Vagina (tissue), 2 donors: ENCODE results near the gene S100A7A. TPM values are rescaled to one million over a fixed set of nuclear protein-coding genes. Genes with fewer than 3 reads are reported as not detected.

Experiments used
- DNase-seq, 2 donors: peaks; one replicate each; pipeline ENCODE4 v3.0.0-alpha.2; 2017; ENCODE audit errors: extremely low spot score in 2 of 2
- H3K27ac ChIP-seq: fragments of 200-600 bp; sonication (generic); one replicate; pipeline ENCODE4 v1.5.1; 2019
- H3K27me3 ChIP-seq: fragments of 200-600 bp; sonication (generic); one replicate; pipeline ENCODE4 v1.5.1; 2019
- H3K36me3 ChIP-seq, 2 donors: fragments of 200-600 bp; sonication (generic); one replicate each; pipeline ENCODE4 v1.5.1; 2017 to 2019
- H3K4me1 ChIP-seq: fragments of 200-600 bp; sonication (generic); one replicate; pipeline ENCODE4 v1.5.1; 2019
- H3K4me3 ChIP-seq, 2 donors: fragments of 200-600 bp; sonication (generic); 1 replicate in 1 of 2; 2 replicates in 1 of 2; pipeline ENCODE4 v1.5.1; 2016 to 2019
- H3K9me3 ChIP-seq: fragments of 200-600 bp; sonication (generic); one replicate; pipeline ENCODE4 v1.5.1; 2019
- POLR2A ChIP-seq, 2 donors: fragments of 450-650 bp; IDR thresholded peaks; one replicate each; pipeline ENCODE4 v1.6.1; 2017; ENCODE audit warnings: antibody characterized with exemption in 2 of 2, mild to moderate bottlenecking in 2 of 2, moderate library complexity in 2 of 2
- POLR2AphosphoS5 ChIP-seq, 2 donors: sonication (generic); formaldehyde crosslinking; IDR thresholded peaks; one replicate each; pipeline ENCODE4 v1.9.0; 2017; ENCODE audit warnings: antibody characterized with exemption in 2 of 2, mild to moderate bottlenecking in 2 of 2, low read depth in 1 of 2; ENCODE audit not compliant: insufficient read depth in 1 of 2
- intact Hi-C: fragments of 100-400 bp; cut with DNase I; formaldehyde crosslinking; loops from one replicate; pipeline ENCODE4 v1.15.1; 2023
- total RNA-seq: library from RNA; depleted of rRNA; stranded (reverse); fragments of >200 nt; gene quantifications from one replicate; pipeline ENCODE4 v1.2.3, GENCODE V29; 2016
- TF ChIP-seq, protein P1 (sequence below), 3 experiments: fragments of 450-650 bp in 2 of 3; fragments of 200-600 bp in 1 of 3; sonication (generic) in 1 of 3; IDR thresholded peaks; one replicate each; pipeline ENCODE4 v1.5.1; 2017 to 2019; ENCODE audit warnings: antibody characterized with exemption in 3 of 3, mild to moderate bottlenecking in 2 of 3, moderate library complexity in 2 of 3

S100A7A gene
- total RNA-seq, 1 donor from 2014 or later: not detected

DNA sequence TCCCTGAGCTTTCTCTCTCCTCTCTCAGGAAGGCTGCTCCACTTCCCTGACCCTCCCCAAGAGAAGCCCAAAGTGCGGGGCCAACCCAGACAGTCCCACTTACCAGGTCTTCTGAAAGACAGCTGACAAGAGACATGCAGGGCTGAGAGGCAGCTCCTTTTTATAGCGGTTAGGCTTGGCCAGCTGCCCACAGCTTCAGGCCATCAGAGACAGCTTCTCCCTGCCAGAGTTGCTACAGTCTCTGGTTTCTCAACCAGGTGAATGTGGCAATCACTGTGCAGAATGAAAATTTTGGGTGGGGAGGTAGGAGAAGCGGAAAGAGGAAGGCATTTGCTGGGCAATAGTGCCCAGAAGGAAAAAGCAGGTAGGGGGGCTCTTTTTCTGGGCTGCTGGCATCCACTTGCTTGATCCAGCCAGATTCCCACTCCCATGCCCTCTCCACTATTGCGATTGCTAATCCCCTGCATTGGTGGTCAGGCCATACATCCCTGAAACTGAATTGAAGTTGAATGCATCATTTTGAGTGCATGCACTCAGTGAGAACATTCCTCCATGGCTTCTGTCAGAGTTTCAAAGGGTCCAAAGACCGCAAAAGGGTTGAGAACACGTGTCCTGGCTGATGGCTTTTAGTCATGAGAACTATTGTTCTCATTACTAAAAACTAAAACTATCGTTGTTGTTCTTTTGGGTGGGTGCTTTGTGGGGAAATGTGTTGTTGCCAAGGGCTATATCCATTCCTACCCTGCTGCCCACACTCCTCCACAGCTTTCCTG lies 25.2 kb upstream of the S100A7A start, which contains the start of gene S100A8:
S100A8 (minus strand) TSS at position 136 of the 773 bp plus-strand sequence. CDS start 538 bp downstream, outside the sequence.
- Histone ChIP-seq H3K4me3 (peak within 1 kb of the TSS in 1 of 2 donors; percentile 23), H3K9me3 (no peaks in the 10 kb centered on the region), H3K4me1 (no peaks in the 10 kb centered on the region), H3K36me3 (no peaks in the 10 kb centered on the region), H3K27ac (peak within 1 kb of the TSS; percentile 37), H3K27me3 (no peaks in the 10 kb centered on the region)
- TF ChIP-seq, protein P1, sequence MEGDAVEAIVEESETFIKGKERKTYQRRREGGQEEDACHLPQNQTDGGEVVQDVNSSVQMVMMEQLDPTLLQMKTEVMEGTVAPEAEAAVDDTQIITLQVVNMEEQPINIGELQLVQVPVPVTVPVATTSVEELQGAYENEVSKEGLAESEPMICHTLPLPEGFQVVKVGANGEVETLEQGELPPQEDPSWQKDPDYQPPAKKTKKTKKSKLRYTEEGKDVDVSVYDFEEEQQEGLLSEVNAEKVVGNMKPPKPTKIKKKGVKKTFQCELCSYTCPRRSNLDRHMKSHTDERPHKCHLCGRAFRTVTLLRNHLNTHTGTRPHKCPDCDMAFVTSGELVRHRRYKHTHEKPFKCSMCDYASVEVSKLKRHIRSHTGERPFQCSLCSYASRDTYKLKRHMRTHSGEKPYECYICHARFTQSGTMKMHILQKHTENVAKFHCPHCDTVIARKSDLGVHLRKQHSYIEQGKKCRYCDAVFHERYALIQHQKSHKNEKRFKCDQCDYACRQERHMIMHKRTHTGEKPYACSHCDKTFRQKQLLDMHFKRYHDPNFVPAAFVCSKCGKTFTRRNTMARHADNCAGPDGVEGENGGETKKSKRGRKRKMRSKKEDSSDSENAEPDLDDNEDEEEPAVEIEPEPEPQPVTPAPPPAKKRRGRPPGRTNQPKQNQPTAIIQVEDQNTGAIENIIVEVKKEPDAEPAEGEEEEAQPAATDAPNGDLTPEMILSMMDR (IDR thresholded peaks at IDR 0.05): no peak
- peak in 1 of 2 donors; percentile 16 for TF ChIP-seq POLR2AphosphoS5 (IDR thresholded peaks at IDR 0.05; ENCODE audit: insufficient read depth in 1 of 2, low read depth in 1 of 2)
- intact Hi-C loops: no loop called here
- peak; percentile 84 to 86 for DNase-seq

DNA sequence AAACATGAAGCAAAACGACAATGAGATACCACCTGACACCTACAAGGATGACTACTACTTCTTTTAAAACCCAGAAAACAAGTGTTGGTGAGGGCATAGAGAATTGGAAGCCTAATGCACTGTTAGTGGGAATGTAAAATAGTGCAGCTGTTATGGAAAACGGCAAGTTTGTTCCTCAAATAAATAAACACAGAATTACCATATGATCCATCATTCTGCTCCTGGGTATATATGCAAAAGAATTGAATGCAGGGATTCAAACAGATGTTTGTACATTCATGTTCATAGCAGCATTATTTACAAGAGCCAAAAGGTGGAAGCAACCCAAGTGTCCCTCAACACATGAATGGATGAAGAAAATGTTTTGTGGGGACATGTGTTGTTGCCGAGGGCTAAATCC lies 24.1 kb upstream of the S100A7A start:
- H3K9me3 ChIP-seq: no peaks in the 10 kb centered on the region
- no peaks in the 10 kb centered on the region for H3K36me3 ChIP-seq
- no peak overlapping the region for H3K4me3 ChIP-seq
- H3K27me3 ChIP-seq: no peaks in the 10 kb centered on the region
- intact Hi-C loops: no loop called here
- DNase-seq: no peak
- H3K27ac ChIP-seq: no peak overlapping the region
- no peaks in the 10 kb centered on the region for H3K4me1 ChIP-seq
- no peak for TF ChIP-seq POLR2AphosphoS5 (IDR thresholded peaks at IDR 0.05; ENCODE audit: insufficient read depth in 1 of 2, low read depth in 1 of 2)
- TF ChIP-seq POLR2A (IDR thresholded peaks at IDR 0.05): no peak
- TF ChIP-seq, protein P1 (IDR thresholded peaks at IDR 0.05): no peak

DNA sequence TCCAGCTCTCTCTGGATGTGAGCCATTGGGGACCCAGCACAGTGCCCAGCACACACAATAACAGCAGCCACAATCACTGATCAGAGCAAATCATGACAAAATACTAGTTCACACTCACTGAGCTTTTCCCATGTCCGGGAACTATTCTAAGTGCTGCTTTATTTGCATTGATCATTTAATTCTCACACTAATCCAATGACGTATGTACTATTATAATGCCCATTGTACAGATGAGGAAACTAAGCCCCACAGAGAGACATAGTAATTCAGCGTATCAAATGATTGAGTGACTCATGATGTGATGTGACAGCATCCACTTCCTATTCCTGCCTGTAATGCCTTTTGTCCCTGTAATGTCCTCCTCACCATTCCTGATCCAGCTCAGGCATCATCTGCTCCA lies 23.5 kb upstream of the S100A7A start:
- H3K9me3 ChIP-seq: no peaks in the 10 kb centered on the region
- no peaks in the 10 kb centered on the region for H3K36me3 ChIP-seq
- H3K27ac ChIP-seq: no peak overlapping the region
- DNase-seq: no peak
- H3K27me3 ChIP-seq: no peaks in the 10 kb centered on the region
- intact Hi-C loops: no loop called here
- H3K4me1 ChIP-seq: no peaks in the 10 kb centered on the region
- no peak overlapping the region for H3K4me3 ChIP-seq
- TF ChIP-seq POLR2AphosphoS5 (IDR thresholded peaks at IDR 0.05; ENCODE audit: insufficient read depth in 1 of 2, low read depth in 1 of 2): no peak
- TF ChIP-seq, protein P1 (IDR thresholded peaks at IDR 0.05): no peak
- no peak for TF ChIP-seq POLR2A (IDR thresholded peaks at IDR 0.05)

DNA sequence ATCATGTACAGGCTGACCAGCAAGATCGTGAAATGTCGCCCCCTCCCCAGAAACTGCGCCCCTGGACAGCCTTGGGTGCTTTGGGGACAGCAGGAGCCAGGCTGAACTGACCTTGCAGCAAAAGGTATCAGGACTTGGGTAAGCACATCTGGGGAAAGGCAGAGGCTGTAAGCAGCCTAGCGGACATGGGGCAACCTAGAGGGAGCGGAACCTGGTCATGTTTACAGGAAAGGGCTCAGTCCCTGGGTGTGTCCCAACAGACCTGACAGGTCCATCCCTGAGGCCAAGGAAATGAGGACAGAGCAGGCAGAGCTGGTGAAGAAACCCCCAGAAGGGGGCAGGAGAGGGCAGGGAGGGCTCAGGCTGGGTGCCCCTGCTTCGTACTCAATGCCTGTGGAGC lies 22.4 kb upstream of the S100A7A start:
- intact Hi-C loops: no loop called here
- H3K36me3 ChIP-seq: no peaks in the 10 kb centered on the region
- H3K4me1 ChIP-seq: no peaks in the 10 kb centered on the region
- H3K4me3 ChIP-seq: no peak overlapping the region
- no peak overlapping the region for H3K27ac ChIP-seq
- no peak for TF ChIP-seq POLR2AphosphoS5 (IDR thresholded peaks at IDR 0.05; ENCODE audit: insufficient read depth in 1 of 2, low read depth in 1 of 2)
- TF ChIP-seq, protein P1 (IDR thresholded peaks at IDR 0.05): no peak
- DNase-seq: peak in 1 of 2 donors; percentile 79
- no peaks in the 10 kb centered on the region for H3K27me3 ChIP-seq
- no peaks in the 10 kb centered on the region for H3K9me3 ChIP-seq

DNA sequence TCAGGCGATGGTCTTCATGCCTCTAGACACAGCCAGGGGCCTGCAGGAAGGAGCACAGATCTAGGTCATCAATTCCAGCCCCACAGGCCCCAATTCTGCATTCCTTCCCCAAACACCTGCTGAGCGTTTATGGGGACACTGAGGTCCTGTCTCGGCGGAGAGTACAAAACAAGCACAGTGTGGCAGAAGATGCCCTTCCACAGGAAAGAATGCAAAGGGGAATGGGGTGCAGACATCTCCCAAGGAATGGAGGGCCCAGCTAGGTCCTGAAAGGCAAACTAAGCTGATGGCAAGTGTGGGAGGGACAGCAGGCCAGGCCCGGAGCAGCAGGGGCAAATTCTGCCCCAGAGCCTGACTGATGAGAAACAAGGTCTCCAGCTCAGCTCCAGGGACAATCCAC lies 21.9 kb upstream of the S100A7A start:
- DNase-seq: peak; percentile 56 to 91
- Histone ChIP-seq H3K4me1 (no peaks in the 10 kb centered on the region), H3K36me3 (no peaks in the 10 kb centered on the region), H3K27me3 (no peaks in the 10 kb centered on the region), H3K27ac (no peak overlapping the region), H3K4me3 (no peak overlapping the region), H3K9me3 (no peaks in the 10 kb centered on the region)
- TF ChIP-seq POLR2AphosphoS5 (IDR thresholded peaks at IDR 0.05; ENCODE audit: insufficient read depth in 1 of 2, low read depth in 1 of 2): no peak
- TF ChIP-seq, protein P1 (IDR thresholded peaks at IDR 0.05): no peak
- TF ChIP-seq POLR2A (IDR thresholded peaks at IDR 0.05): no peak
- intact Hi-C loops: no loop called here
